IgD-negative memory B cell (primary cell): ENCODE measurements around the gene HARS2. TPM values are rescaled to one million over a fixed set of nuclear protein-coding genes. Genes with fewer than 3 reads are reported as not detected.
"Not testable (repeated sequence)": the region's sequence is repeated elsewhere in the genome, so short reads cannot be mapped to it uniquely, and the experiment has no call there.

Experiments
- H3K27ac Mint-ChIP-seq, 3 donors: one replicate each; pipeline ENCODE4 v1.8.0; 2020 to 2022; ENCODE audit warnings: mild to moderate bottlenecking in 3 of 3, mixed read lengths in 3 of 3, moderate library complexity in 1 of 3
- H3K27me3 Mint-ChIP-seq: one replicate; pipeline ENCODE4 v1.8.0; 2021; ENCODE audit warnings: mixed read lengths
- H3K36me3 Mint-ChIP-seq: one replicate; pipeline ENCODE4 v1.8.0; 2020; ENCODE audit warnings: mild to moderate bottlenecking, mixed read lengths
- H3K4me1 Mint-ChIP-seq, 3 donors: one replicate each; pipeline ENCODE4 v1.8.0; 2020 to 2022; ENCODE audit warnings: mixed read lengths in 3 of 3, mild to moderate bottlenecking in 1 of 3
- H3K4me3 Mint-ChIP-seq, 4 donors: one replicate each; pipeline ENCODE4 v1.8.0; 2020 to 2022; ENCODE audit warnings: mild to moderate bottlenecking in 4 of 4, mixed read lengths in 4 of 4, moderate library complexity in 3 of 4
- H3K9me3 Mint-ChIP-seq, 3 donors: one replicate each; pipeline ENCODE4 v1.8.0; 2020 to 2021; ENCODE audit warnings: mixed read lengths in 3 of 3, mild to moderate bottlenecking in 1 of 3
- polyA plus RNA-seq: library from polyadenylated mRNA; unstranded; fragments of 300-500 nt; fragmentation: Illumina TruSeq; gene quantifications from one replicate; pipeline ENCODE4 v1.2.3, GENCODE V29; 2021

HARS2 gene
- polyA plus RNA-seq, 1 donor from 2014 or later = 19.0 TPM

- H3K9me3 Mint-ChIP-seq, H3K4me1 Mint-ChIP-seq, H3K36me3 Mint-ChIP-seq, H3K27ac Mint-ChIP-seq, H3K27me3 Mint-ChIP-seq: not testable (repeated sequence)
- H3K4me3 Mint-ChIP-seq = peak overlapping the region in 2 of 4 donors; percentile 8 to 17
These were observed 29.5 kb downstream of the HARS2 start for GRCh38 chr5:140720738-140721137.

DNA sequence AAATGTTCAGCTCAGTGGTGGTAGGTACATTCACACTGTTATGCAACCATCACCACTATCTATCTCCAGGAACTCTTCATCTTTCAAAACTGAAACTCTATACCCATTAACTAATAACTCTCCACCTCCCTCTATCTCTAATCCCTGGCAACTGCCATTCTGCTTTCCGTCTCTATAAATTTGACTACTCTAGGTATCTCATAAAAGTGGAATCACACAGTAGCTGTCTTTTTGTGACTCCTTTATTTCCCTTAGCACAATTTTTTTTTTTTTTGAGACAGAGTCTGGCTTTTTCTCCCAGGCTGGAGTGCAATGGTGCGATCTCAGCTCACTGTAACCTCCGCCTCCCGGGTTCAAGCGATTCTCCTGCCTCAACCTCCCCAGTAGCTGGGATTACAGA is 30.1 kb downstream of the HARS2 start:
- not testable (repeated sequence) for H3K4me1 Mint-ChIP-seq, H3K36me3 Mint-ChIP-seq, H3K4me3 Mint-ChIP-seq, H3K9me3 Mint-ChIP-seq, H3K27me3 Mint-ChIP-seq, H3K27ac Mint-ChIP-seq

GRCh38 chr5:140725799-140726471 is 34.7 kb downstream of the HARS2 start:
- peak overlapping the region in 1 of 3 donors; percentile 2 for H3K27ac Mint-ChIP-seq
- H3K36me3 Mint-ChIP-seq = peaks cover 5% of the 10 kb centered on the region
- peak overlapping the region in 3 of 4 donors; percentile 5 to 86 (median 30) for H3K4me3 Mint-ChIP-seq
- peaks cover 0 to 6% (median 0%) of the 10 kb centered on the region in 3 donors for H3K9me3 Mint-ChIP-seq
- peaks cover 14% of the 10 kb centered on the region for H3K27me3 Mint-ChIP-seq
- peaks cover 5 to 8% (median 5%) of the 10 kb centered on the region in 3 donors for H3K4me1 Mint-ChIP-seq

GRCh38 chr5:140733098-140733497 is 41.8 kb downstream of the HARS2 start:
- peaks cover 0 to 1% (median 1%) of the 10 kb centered on the region in 3 donors for H3K4me1 Mint-ChIP-seq
- no peak overlapping the region for H3K27ac Mint-ChIP-seq
- peaks cover 0 to 8% (median 8%) of the 10 kb centered on the region in 3 donors for H3K9me3 Mint-ChIP-seq
- no peak overlapping the region for H3K4me3 Mint-ChIP-seq
- H3K36me3 Mint-ChIP-seq = peaks cover 4% of the 10 kb centered on the region
- peaks cover 8% of the 10 kb centered on the region for H3K27me3 Mint-ChIP-seq

DNA sequence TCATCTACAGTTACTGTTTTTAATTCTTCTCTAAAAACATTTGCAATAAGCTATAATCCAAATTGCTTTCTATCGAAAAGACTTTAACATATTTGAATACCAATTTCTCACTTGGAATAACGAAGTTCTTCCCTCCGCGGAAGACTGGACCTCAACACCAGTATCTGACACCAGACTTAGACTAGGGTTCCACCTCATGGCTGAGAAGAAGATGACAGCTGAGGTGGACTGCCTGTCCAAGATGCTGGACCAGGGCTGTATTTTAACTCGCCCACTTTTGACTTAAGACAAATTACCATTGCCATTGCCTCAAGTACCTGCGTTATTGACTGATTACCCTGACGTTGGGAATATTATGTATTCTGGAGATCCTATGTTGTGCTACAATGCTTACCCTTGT is 43.1 kb downstream of the HARS2 start:
- Mint-ChIP-seq H3K4me1 (peaks cover 0 to 1% (median 0%) of the 10 kb centered on the region in 3 donors), H3K27me3 (peaks cover 5% of the 10 kb centered on the region), H3K9me3 (peaks cover 0 to 8% (median 8%) of the 10 kb centered on the region in 3 donors)

DNA sequence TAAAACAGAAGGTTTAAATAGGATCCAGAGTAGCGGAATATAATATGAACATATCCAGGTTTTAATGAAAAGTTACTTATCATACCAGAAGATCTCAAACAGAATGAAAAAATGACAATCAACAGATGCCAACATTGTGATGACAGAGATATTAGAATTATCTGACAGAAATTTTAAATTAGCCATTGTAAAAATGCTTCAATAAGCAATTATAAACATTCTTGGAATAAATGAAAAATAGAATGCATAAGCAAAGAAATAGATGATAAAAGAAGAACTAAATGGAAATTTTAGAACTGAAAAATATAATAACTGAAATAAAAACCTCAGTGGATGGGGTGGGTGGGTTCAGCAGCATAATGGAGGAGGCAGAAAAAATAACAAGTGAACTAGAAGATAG is 46.2 kb downstream of the HARS2 start:
- Mint-ChIP-seq H3K4me1 (peaks cover 0 to 1% (median 0%) of the 10 kb centered on the region in 3 donors), H3K27ac (no peak overlapping the region), H3K4me3 (no peak overlapping the region), H3K27me3 (peaks cover 3% of the 10 kb centered on the region), H3K36me3 (peaks cover 3% of the 10 kb centered on the region), H3K9me3 (peaks cover 2 to 25% (median 11%) of the 10 kb centered on the region in 3 donors)

More for the DNA sequence above, 43.1 kb downstream of the HARS2 start:
- peaks cover 4% of the 10 kb centered on the region for H3K36me3 Mint-ChIP-seq
- no peak overlapping the region for H3K27ac Mint-ChIP-seq
- H3K4me3 Mint-ChIP-seq = no peak overlapping the region

DNA sequence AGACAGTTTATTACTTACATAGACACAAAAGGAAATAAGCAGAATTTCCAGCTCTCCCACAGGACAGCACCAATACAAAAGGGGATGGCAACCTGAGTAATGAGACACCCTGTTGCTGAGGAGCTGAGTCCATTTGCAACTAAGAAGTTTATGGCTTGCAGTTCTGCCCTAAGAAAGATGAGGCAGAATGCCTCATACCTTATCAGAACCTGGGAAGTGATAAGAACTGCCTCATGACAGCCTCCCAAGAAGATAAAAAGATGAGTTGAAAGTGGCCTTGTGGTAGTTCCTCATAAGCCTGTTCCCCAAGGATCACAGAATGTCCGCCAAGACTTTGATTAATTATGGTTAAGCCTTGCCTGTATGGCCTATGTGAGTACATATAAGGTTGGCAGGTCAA is 50.7 kb downstream of the HARS2 start:
- Mint-ChIP-seq H3K4me3 (no peak overlapping the region), H3K9me3 (peaks cover 3 to 37% (median 18%) of the 10 kb centered on the region in 3 donors), H3K27ac (no peak overlapping the region), H3K36me3 (peaks cover 1% of the 10 kb centered on the region), H3K27me3 (no peaks in the 10 kb centered on the region), H3K4me1 (no peaks in the 10 kb centered on the region)

Other genes with a start within 250 kb of the HARS2 start
- 32.9 TPM for gene EIF4EBP3, start 143.8 kb upstream of the HARS2 start, polyA plus RNA-seq
- 31.8 TPM for gene SRA1, start 134.0 kb upstream of the HARS2 start, polyA plus RNA-seq
- 4.4 TPM for gene APBB3, start 126.9 kb upstream of the HARS2 start, polyA plus RNA-seq
- gene SLC35A4, start 126.6 kb upstream of the HARS2 start, polyA plus RNA-seq = 79.8 TPM
- 1.5 TPM for gene CD14, start 58.3 kb upstream of the HARS2 start, polyA plus RNA-seq
- 14.7 TPM for gene TMCO6, start 52.0 kb upstream of the HARS2 start, polyA plus RNA-seq
- 154 TPM for gene NDUFA2, start 43.8 kb upstream of the HARS2 start, polyA plus RNA-seq
- 165 TPM for gene IK, start 43.6 kb upstream of the HARS2 start, polyA plus RNA-seq
- 13.5 TPM for gene WDR55, start 26.6 kb upstream of the HARS2 start, polyA plus RNA-seq
- gene DND1, start 17.9 kb upstream of the HARS2 start, polyA plus RNA-seq = not detected
- 43.4 TPM for gene HARS1, start 85 bp upstream of the HARS2 start, polyA plus RNA-seq
- 62.1 TPM for gene ZMAT2, start 9.0 kb downstream of the HARS2 start, polyA plus RNA-seq
- gene PCDHA1, start 94.7 kb downstream of the HARS2 start, polyA plus RNA-seq = not detected
- not detected for gene PCDHA2, start 103.4 kb downstream of the HARS2 start, polyA plus RNA-seq
- gene PCDHA3, start 109.6 kb downstream of the HARS2 start, polyA plus RNA-seq = not detected
- not detected for gene PCDHA4, start 115.6 kb downstream of the HARS2 start, polyA plus RNA-seq
- gene PCDHA5, start 130.2 kb downstream of the HARS2 start, polyA plus RNA-seq = not detected
- gene PCDHA6, start 136.5 kb downstream of the HARS2 start, polyA plus RNA-seq = not detected
- gene PCDHA7, start 142.8 kb downstream of the HARS2 start, polyA plus RNA-seq = not detected
- gene PCDHA8, start 149.7 kb downstream of the HARS2 start, polyA plus RNA-seq = not detected
- not detected for gene PCDHA9, start 156.9 kb downstream of the HARS2 start, polyA plus RNA-seq
- not detected for gene PCDHA10, start 164.4 kb downstream of the HARS2 start, polyA plus RNA-seq
- gene PCDHA11, start 177.5 kb downstream of the HARS2 start, polyA plus RNA-seq = not detected
- gene PCDHA12, start 183.9 kb downstream of the HARS2 start, polyA plus RNA-seq = not detected
- not detected for gene PCDHA13, start 190.7 kb downstream of the HARS2 start, polyA plus RNA-seq
- not detected for gene PCDHAC1, start 234.8 kb downstream of the HARS2 start, polyA plus RNA-seq